Peyer's patch (tissue), 4 donors: Measurements from ENCODE around the gene RCOR1.

ENCODE experiments used
- POLR2A ChIP-seq, 2 donors: fragments of 450-650 bp; IDR thresholded peaks; one replicate each; pipeline ENCODE4 v1.5.1; 2017; ENCODE audit warnings: antibody characterized with exemption in 2 of 2, mild to moderate bottlenecking in 2 of 2, moderate library complexity in 2 of 2
- TF ChIP-seq, protein P1 (sequence below), 6 experiments: fragments of 450-650 bp in 4 of 6; fragments of 200-600 bp in 2 of 6; sonication (generic) in 1 of 6; IDR thresholded peaks; one replicate each; pipeline ENCODE4 v1.5.1; 2017 to 2019; ENCODE audit warnings: antibody characterized with exemption in 6 of 6, mild to moderate bottlenecking in 3 of 6, moderate library complexity in 1 of 6

DNA sequence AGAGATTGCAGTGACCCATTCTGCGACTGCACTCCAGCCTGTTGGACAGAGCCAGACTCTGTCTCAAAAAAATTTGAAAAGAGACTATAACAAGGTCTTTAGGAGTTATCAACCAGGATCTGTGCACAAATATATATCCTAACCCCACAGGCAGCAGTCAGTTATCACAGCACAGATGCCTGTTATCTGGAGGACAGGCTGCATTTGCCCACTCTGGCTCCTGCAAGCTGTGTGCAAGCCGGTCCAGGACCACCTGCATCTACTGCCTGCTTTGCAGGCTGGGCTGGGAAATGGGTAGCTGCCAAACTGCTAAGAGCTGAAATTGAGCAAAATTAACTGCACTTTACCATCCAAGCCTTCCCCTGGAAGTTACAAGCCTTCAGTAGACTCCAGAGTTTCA is 21.4 kb upstream of the RCOR1 start:
- TF ChIP-seq, protein P1, sequence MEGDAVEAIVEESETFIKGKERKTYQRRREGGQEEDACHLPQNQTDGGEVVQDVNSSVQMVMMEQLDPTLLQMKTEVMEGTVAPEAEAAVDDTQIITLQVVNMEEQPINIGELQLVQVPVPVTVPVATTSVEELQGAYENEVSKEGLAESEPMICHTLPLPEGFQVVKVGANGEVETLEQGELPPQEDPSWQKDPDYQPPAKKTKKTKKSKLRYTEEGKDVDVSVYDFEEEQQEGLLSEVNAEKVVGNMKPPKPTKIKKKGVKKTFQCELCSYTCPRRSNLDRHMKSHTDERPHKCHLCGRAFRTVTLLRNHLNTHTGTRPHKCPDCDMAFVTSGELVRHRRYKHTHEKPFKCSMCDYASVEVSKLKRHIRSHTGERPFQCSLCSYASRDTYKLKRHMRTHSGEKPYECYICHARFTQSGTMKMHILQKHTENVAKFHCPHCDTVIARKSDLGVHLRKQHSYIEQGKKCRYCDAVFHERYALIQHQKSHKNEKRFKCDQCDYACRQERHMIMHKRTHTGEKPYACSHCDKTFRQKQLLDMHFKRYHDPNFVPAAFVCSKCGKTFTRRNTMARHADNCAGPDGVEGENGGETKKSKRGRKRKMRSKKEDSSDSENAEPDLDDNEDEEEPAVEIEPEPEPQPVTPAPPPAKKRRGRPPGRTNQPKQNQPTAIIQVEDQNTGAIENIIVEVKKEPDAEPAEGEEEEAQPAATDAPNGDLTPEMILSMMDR (IDR thresholded peaks at IDR 0.05) = no peak
- TF ChIP-seq POLR2A (IDR thresholded peaks at IDR 0.05) = no peak
